Endodermal cell (in vitro differentiated cells): ENCODE data around the gene RIN3. TPM values are rescaled to one million over a fixed set of nuclear protein-coding genes. Genes with fewer than 3 reads are reported as not detected.
A peak's percentile ranks its signal among the peaks of the same experiment; 100 is the strongest.

Source experiments
- DNase-seq: peaks from one replicate; pipeline ENCODE4 v3.0.0-alpha.2; 2017
- H3K27ac ChIP-seq: 2 replicates; pipeline ENCODE4 v1.5.1; 2013; ENCODE audit warnings: mild to moderate bottlenecking, low read depth, low read length, moderate library complexity
- H3K27me3 ChIP-seq: 2 replicates; pipeline ENCODE4 v1.6.1; 2013; ENCODE audit warnings: mild to moderate bottlenecking, low read length, moderate library complexity; ENCODE audit not compliant: insufficient read depth, control insufficient read depth, poor library complexity, severe bottlenecking
- H3K36me3 ChIP-seq: 2 replicates; pipeline ENCODE4 v1.7.0; 2013; ENCODE audit warnings: mild to moderate bottlenecking, low read length, moderate library complexity; ENCODE audit not compliant: control insufficient read depth, insufficient read depth
- H3K4me1 ChIP-seq: one replicate; pipeline ENCODE4 v1.7.0; 2013; ENCODE audit warnings: low read length; ENCODE audit not compliant: control insufficient read depth, insufficient read depth
- H3K4me3 ChIP-seq: 2 replicates; pipeline ENCODE4 v1.5.1; 2013; ENCODE audit warnings: mild to moderate bottlenecking, low read length, moderate library complexity
- H3K9ac ChIP-seq: 2 replicates; pipeline ENCODE4 v1.6.1; 2013; ENCODE audit warnings: mild to moderate bottlenecking, low read length, moderate library complexity; ENCODE audit not compliant: poor library complexity, severe bottlenecking; ENCODE audit errors: extremely low read depth
- H3K9me3 ChIP-seq: 2 replicates; pipeline ENCODE4 v1.6.1; 2013; ENCODE audit warnings: mild to moderate bottlenecking, low read length, moderate library complexity; ENCODE audit not compliant: control insufficient read depth
- H3K27ac Mint-ChIP-seq: 2 replicates; pipeline ENCODE4 v1.8.0; 2020; ENCODE audit warnings: mixed read lengths
- H3K27me3 Mint-ChIP-seq: 2 replicates; pipeline ENCODE4 v1.8.0; 2021; ENCODE audit warnings: mild to moderate bottlenecking, mixed read lengths; ENCODE audit not compliant: insufficient read depth
- H3K36me3 Mint-ChIP-seq: 2 replicates; pipeline ENCODE4 v1.8.0; 2020; ENCODE audit warnings: low read depth, mixed read lengths
- H3K4me1 Mint-ChIP-seq: 2 replicates; pipeline ENCODE4 v1.8.0; 2020; ENCODE audit warnings: mixed read lengths
- H3K4me3 Mint-ChIP-seq: 2 replicates; pipeline ENCODE4 v1.8.0; 2020; ENCODE audit warnings: mild to moderate bottlenecking, moderate library complexity, mixed read lengths
- H3K9me3 Mint-ChIP-seq: 2 replicates; pipeline ENCODE4 v1.8.0; 2020; ENCODE audit warnings: mild to moderate bottlenecking, mixed read lengths
- CTCF ChIP-seq: fragments of 200-600 bp; sonication (generic); conservative IDR thresholded peaks from 2 replicates; pipeline ENCODE4 v1.5.0; 2021; ENCODE audit warnings: antibody characterized with exemption, mild to moderate bottlenecking
- WGBS, 2 experiments: methylation state at CpG; one replicate each; pipeline versions ENCODE4 v1.1.5 to v1.1.7; 2013; ENCODE audit warnings: missing lambda C conversion rate in 2 of 2, mixed read lengths in 1 of 2; ENCODE audit not compliant: insufficient coverage in 1 of 2, insufficient read length in 1 of 2; 5-methylcytosine and 5-hydroxymethylcytosine counted together
- total RNA-seq, 2 donors: library from RNA; stranded (reverse); fragmentation: NEBNext Ultra II Directional in 1 of 2; extraction: Animal tissue kit (Norgen Biotek cat#: 25700) in 1 of 2; gene quantifications; 2 replicates in 1 of 2; 3 replicates in 1 of 2; pipeline ENCODE4 v1.2.1, GENCODE V29; 2021

RIN3 gene
- total RNA-seq, 2 donors from 2014 or later = 5.2 to 6.0 TPM

DNA sequence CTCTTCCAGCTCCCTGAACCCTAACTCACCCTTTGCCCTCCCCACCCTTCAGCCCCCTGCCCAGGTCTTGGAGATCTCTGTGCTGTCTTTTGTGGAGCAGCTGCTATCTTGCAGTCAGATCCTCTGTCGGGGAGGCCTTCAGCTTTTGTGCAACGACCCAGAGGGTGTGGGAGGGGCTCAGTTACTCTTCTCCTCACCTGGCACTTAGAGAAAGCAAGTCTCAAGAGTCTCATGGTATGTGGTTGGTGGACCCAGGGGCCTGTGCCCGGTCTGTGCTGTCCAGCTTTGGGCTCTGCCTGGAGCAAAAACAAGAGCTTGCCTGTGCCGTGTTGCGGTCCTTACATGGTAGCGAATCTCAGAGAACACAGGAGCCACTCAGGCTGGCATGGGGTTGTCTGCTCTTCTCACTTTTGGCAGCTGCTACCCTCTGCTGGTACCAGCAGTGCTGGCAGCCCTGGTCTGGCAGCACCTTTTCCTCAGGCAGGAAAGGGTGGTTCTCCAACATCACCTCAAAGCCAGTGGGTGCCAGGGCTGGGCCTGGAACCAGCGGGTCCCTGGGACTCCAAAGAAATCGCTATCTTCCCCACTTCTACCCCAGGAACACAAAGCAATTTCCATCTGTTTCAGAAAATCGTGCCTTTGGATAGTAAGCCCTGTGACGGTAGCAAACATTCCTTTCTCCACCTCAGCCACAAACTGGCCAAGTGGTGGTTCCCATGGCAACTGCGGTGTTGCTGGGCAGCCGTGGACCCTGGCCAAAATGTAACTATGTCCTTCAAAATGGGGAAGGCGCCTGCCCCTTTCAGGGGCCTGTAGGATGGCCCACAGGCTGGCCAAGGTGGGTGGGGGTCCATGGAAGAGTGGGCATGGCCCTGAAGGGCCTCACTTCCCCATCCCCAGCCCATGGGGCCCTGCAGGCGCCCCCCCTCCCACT, 90.0 kb downstream of the RIN3 start:
- Mint-ChIP-seq H3K36me3 (no peaks in the 10 kb centered on the region), H3K27me3 (no peaks in the 10 kb centered on the region), H3K27ac (no peak overlapping the region), H3K9me3 (peaks cover 3% of the 10 kb centered on the region), H3K4me1 (no peaks in the 10 kb centered on the region), H3K4me3 (no peak overlapping the region)
- no peak for DNase-seq
- no peak overlapping the region for H3K4me3 ChIP-seq
- peak; percentile 20 for TF ChIP-seq CTCF
- H3K27me3 ChIP-seq = no peaks in the 10 kb centered on the region
- no peak overlapping the region for H3K9ac ChIP-seq
- H3K9me3 ChIP-seq = no peaks in the 10 kb centered on the region
- peak overlapping the region; percentile 45 for H3K27ac ChIP-seq
- no peaks in the 10 kb centered on the region for H3K36me3 ChIP-seq
- H3K4me1 ChIP-seq = no peaks in the 10 kb centered on the region
- 89 to 93% methylated on average over 10 to 13 of the region's 14 CpGs for WGBS, 2 experiments

DNA sequence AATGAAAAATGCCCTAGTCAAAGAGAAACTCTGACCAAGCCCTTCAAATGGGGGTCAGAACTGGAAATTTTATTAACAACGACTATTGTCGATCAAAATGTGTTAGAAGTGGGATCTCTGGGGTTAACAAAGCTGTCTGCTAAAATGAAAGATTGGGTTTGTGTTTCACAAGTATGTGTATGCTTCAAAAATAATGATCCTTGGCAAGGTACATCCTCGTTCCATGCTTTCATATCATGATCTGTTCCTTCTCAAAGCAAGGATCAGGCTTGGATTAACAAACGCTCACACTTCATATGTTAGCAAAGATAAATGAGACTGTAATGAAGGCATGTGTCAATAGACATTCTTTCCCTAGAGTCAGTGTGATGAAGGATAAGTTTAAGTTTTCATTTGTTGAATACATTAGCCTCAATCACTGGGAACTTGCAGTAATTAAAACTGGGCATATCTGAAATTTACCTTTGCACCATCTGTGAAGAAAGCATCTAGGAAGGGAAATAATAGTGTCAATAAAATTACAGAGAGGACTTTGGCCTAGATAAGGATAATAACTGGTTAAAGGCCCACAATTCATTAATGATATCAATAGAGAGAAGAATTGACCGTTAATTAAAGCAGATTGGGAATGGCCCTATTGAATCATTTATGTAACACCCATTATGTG, 91.8 kb downstream of the RIN3 start:
- Histone ChIP-seq H3K9me3 (no peaks in the 10 kb centered on the region), H3K9ac (no peak overlapping the region), H3K27me3 (no peaks in the 10 kb centered on the region), H3K36me3 (no peaks in the 10 kb centered on the region), H3K4me3 (no peak overlapping the region), H3K4me1 (no peaks in the 10 kb centered on the region), H3K27ac (no peak overlapping the region)
- Mint-ChIP-seq H3K27ac (no peak overlapping the region), H3K27me3 (peaks cover under 1% of the 10 kb centered on the region), H3K36me3 (no peaks in the 10 kb centered on the region), H3K4me3 (no peak overlapping the region), H3K4me1 (no peaks in the 10 kb centered on the region), H3K9me3 (peaks cover 3% of the 10 kb centered on the region)
- no peak for DNase-seq
- WGBS, 2 experiments = 96 to 98% methylated on average over 2 to 5 of the region's 5 CpGs
- no peak for TF ChIP-seq CTCF

GRCh38 chr14:92607251-92607650, 93.7 kb downstream of the RIN3 start:
- DNase-seq = peak; percentile 3
- 81 to 88% methylated on average over 1 to 3 of the region's 3 CpGs for WGBS, 2 experiments
- Histone ChIP-seq H3K27me3 (no peaks in the 10 kb centered on the region), H3K27ac (no peak overlapping the region), H3K36me3 (no peaks in the 10 kb centered on the region), H3K4me3 (no peak overlapping the region), H3K9me3 (no peaks in the 10 kb centered on the region), H3K9ac (no peak overlapping the region), H3K4me1 (no peaks in the 10 kb centered on the region)
- H3K27ac Mint-ChIP-seq = no peak overlapping the region
- H3K4me1 Mint-ChIP-seq = no peaks in the 10 kb centered on the region
- TF ChIP-seq CTCF = no peak
- H3K27me3 Mint-ChIP-seq = peaks cover 2% of the 10 kb centered on the region
- no peak overlapping the region for H3K4me3 Mint-ChIP-seq
- H3K36me3 Mint-ChIP-seq = no peaks in the 10 kb centered on the region
- peaks cover 3% of the 10 kb centered on the region for H3K9me3 Mint-ChIP-seq
